Testis (tissue), 2 donors: ENCODE results near the gene DYNC1LI2.

ENCODE experiments used
- POLR2A ChIP-seq: fragments of 450-650 bp; IDR thresholded peaks from one replicate; pipeline ENCODE4 v1.6.1; 2017; ENCODE audit warnings: antibody characterized with exemption, mild to moderate bottlenecking, moderate library complexity
- TF ChIP-seq, protein P1 (sequence below), 3 experiments: fragments of 450-650 bp in 2 of 3; fragments of 200-600 bp in 1 of 3; sonication (generic) in 1 of 3; IDR thresholded peaks; one replicate each; pipeline ENCODE4 v1.5.1; 2016 to 2019; ENCODE audit warnings: antibody characterized with exemption in 3 of 3, mild to moderate bottlenecking in 2 of 3, moderate library complexity in 1 of 3

DNA sequence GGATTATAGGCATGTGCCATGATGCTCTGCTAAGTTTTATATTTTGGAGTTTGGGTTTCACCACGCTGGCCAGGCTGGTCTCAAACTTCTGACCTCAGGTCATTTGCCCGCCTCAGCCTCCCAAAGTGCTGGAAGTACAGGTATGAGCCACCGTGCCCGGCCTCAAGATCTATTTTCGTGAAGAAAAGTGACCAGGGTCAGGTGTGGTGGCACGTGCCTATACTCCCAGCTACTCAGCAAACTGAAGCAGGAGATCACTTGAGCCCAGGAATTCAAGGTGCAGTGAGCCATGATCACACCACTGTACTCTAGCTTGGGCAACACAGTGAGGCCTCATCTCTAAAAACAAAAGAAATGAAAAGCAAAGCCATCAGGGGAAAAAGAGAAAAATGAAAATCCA, 73.6 kb downstream of the DYNC1LI2 start:
- TF ChIP-seq, protein P1, sequence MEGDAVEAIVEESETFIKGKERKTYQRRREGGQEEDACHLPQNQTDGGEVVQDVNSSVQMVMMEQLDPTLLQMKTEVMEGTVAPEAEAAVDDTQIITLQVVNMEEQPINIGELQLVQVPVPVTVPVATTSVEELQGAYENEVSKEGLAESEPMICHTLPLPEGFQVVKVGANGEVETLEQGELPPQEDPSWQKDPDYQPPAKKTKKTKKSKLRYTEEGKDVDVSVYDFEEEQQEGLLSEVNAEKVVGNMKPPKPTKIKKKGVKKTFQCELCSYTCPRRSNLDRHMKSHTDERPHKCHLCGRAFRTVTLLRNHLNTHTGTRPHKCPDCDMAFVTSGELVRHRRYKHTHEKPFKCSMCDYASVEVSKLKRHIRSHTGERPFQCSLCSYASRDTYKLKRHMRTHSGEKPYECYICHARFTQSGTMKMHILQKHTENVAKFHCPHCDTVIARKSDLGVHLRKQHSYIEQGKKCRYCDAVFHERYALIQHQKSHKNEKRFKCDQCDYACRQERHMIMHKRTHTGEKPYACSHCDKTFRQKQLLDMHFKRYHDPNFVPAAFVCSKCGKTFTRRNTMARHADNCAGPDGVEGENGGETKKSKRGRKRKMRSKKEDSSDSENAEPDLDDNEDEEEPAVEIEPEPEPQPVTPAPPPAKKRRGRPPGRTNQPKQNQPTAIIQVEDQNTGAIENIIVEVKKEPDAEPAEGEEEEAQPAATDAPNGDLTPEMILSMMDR (IDR thresholded peaks at IDR 0.05): no peak
- no peak for TF ChIP-seq POLR2A
